Measurements from ENCODE around the gene EDNRA. TPM values are rescaled to one million over a fixed set of nuclear protein-coding genes. Genes with fewer than 3 reads are reported as not detected.
"Not testable (repeated sequence)": the region's sequence is repeated elsewhere in the genome, so short reads cannot be mapped to it uniquely, and the experiment has no call there.

EDNRA gene
- total RNA-seq, result 22.3 and 42.8 TPM in 2 replicates
- 4.1 TPM for polyA plus RNA-seq (2012)

- DNase-seq (ENCODE audit: low read depth), result peak; percentile 68
Measured at GRCh38 chr4:147480891-147481576, at the start of gene EDNRA. TSS of gene EDNRA (plus strand) at chr4:147481097. CDS start at chr4:147485682, 4,585 bp downstream.

GRCh38 chr4:147434370-147434769 lies 46.5 kb upstream of the EDNRA start:
- DNase-seq (ENCODE audit: low read depth), result not testable (repeated sequence)

GRCh38 chr4:147440442-147440841 lies 40.5 kb upstream of the EDNRA start:
- DNase-seq (ENCODE audit: low read depth), result no peak

GRCh38 chr4:147447786-147448185 lies 33.1 kb upstream of the EDNRA start:
- no peak for DNase-seq (ENCODE audit: low read depth)

GRCh38 chr4:147453561-147454141 lies 27.2 kb upstream of the EDNRA start:
- DNase-seq (ENCODE audit: low read depth), result peak; percentile 10

- DNase-seq (ENCODE audit: low read depth), result no peak
Measured at GRCh38 chr4:147456706-147457105, 24.2 kb upstream of the EDNRA start.

GRCh38 chr4:147461161-147461560 lies 19.7 kb upstream of the EDNRA start:
- no peak for DNase-seq (ENCODE audit: low read depth)

- DNase-seq (ENCODE audit: low read depth), result peak; percentile 31
Measured at GRCh38 chr4:147463065-147463464, 17.8 kb upstream of the EDNRA start.

GRCh38 chr4:147465461-147465860 lies 15.4 kb upstream of the EDNRA start:
- DNase-seq (ENCODE audit: low read depth), result no peak

GRCh38 chr4:147477439-147477838 lies 3.5 kb upstream of the EDNRA start:
- DNase-seq (ENCODE audit: low read depth), result no peak

GRCh38 chr4:147479376-147479775 lies 1.5 kb upstream of the EDNRA start:
- no peak for DNase-seq (ENCODE audit: low read depth)

- DNase-seq (ENCODE audit: low read depth), result peak; percentile 83
Measured at GRCh38 chr4:147479786-147480185, 1.1 kb upstream of the EDNRA start.

- no peak for DNase-seq (ENCODE audit: low read depth)
Measured at GRCh38 chr4:147480502-147480890, 401 bp upstream of the EDNRA start.

- DNase-seq (ENCODE audit: low read depth), result peak; percentile 33
Measured at GRCh38 chr4:147481577-147482109, 746 bp downstream of the EDNRA start.

GRCh38 chr4:147482281-147482680 lies 1.4 kb downstream of the EDNRA start:
- no peak for DNase-seq (ENCODE audit: low read depth)

GRCh38 chr4:147485167-147485566 lies 4.3 kb downstream of the EDNRA start:
- DNase-seq (ENCODE audit: low read depth), result no peak

- DNase-seq (ENCODE audit: low read depth), result no peak
Measured at GRCh38 chr4:147487616-147488015, 6.7 kb downstream of the EDNRA start.

GRCh38 chr4:147488556-147488955 lies 7.7 kb downstream of the EDNRA start:
- DNase-seq (ENCODE audit: low read depth), result no peak

- DNase-seq (ENCODE audit: low read depth), result no peak
Measured at GRCh38 chr4:147491086-147491485, 10.2 kb downstream of the EDNRA start.

- no peak for DNase-seq (ENCODE audit: low read depth)
Measured at GRCh38 chr4:147492306-147492705, 11.4 kb downstream of the EDNRA start.

GRCh38 chr4:147492761-147493160 lies 11.9 kb downstream of the EDNRA start:
- DNase-seq (ENCODE audit: low read depth), result no peak

- DNase-seq (ENCODE audit: low read depth), result no peak
Measured at GRCh38 chr4:147493307-147493706, 12.4 kb downstream of the EDNRA start.

- DNase-seq (ENCODE audit: low read depth), result no peak
Measured at GRCh38 chr4:147494301-147494700, 13.4 kb downstream of the EDNRA start.

Measured in myocyte (in vitro differentiated cells).